Myocyte (in vitro differentiated cells): ENCODE results near the gene ZNF507. TPM values are rescaled to one million over a fixed set of nuclear protein-coding genes. Genes with fewer than 3 reads are reported as not detected.

Experiments used
- DNase-seq: peaks from one replicate; pipeline ENCODE4 v3.0.0-alpha.2; 2012; ENCODE audit warnings: low read depth
- polyA plus RNA-seq: library from polyadenylated mRNA; unstranded; fragments of >200 nt; gene quantifications from one replicate; pipeline ENCODE4 v1.2.1, GENCODE V29; 2012; ENCODE audit warnings: missing spikeins
- total RNA-seq: library from RNA; depleted of rRNA; stranded (reverse); fragments of >200 nt; gene quantifications from 2 replicates; pipeline ENCODE4 v1.2.3, GENCODE V29; 2014

Gene ZNF507
- 9.8 and 11.4 TPM in 2 replicates for total RNA-seq
- polyA plus RNA-seq, result 4.4 TPM

GRCh38 chr19:32345261-32346207 lies at the start of gene ZNF507:
Gene ZNF507 (plus strand): TSS chr19:32345610. CDS start chr19:32352831, 7,221 bp downstream.
- peak; percentile 84 for DNase-seq

DNA sequence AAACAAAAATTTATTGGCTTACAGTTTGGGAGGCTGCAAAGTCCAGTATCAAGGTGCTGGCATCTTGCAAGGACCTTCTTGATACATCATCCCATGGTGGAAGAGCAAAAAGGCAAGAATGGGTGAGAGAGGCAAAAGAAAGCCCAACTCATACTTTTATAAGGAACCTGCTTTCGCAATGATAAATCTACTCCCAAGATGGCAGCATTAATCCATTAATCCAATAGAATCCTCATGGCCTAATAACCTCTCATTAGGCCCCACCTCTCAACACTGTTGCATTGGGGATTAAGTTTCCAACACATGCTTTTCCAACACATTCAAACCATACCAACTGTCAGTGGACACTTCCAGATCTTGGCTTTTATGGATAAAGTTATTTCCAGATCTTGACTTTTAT lies 48.7 kb upstream of the ZNF507 start:
- DNase-seq, result no peak

GRCh38 chr19:32302778-32303177 lies 42.6 kb upstream of the ZNF507 start:
- no peak for DNase-seq

DNA sequence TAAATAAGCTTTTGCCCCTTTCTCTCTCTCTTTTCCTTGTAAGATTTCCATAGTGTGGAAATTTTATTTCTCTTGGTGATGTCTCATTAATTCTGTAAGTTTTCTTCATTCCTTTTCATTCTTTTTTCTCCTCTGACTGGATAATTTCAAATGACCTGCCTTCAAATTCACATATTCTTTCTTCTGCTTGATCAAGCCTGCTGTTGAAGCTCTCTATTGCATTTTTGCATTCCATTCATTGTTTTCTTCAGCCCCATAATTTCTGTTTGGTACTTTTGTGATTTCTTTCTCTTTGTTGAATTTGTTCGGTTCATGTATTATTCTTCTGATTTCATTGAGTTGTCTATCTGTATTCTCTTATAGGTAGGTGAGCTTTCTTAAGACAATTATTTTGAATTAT lies 42.2 kb upstream of the ZNF507 start:
- DNase-seq, result no peak

- no peak for DNase-seq
Measured at GRCh38 chr19:32307591-32307990, 37.8 kb upstream of the ZNF507 start.

GRCh38 chr19:32308431-32309077 lies 36.9 kb upstream of the ZNF507 start:
- DNase-seq, result no peak

DNA sequence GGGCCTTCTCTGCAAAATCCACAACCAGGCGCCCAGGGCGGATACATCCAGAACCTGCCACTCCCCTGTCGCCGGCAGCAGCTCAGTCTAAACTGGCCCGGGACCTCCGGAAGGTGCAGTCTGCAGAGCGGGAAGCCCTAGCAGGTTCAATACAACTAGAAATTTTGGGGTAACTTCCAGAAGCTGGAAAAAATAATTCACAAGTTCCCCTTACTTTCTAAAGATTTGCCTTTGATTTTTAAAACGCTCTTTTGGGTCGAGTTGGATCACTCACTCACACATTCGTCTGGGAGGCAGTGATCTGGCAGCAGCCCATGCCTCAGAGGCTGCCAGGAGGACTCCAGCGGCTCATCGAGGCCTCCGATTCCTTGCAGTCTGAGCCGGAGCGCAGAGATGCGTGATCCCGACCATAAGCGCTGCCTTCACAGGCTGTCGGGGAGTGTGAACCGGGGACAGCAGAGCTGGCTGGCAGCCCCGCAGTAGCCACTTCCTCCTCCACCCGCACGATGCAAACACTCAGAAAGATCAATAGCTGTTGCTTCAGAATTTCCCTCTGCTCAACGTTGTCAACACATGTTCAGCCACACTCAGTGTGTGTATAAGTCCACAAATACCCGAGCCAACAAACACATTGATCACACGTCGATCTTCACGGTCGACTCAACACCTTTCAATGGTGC lies 35.6 kb upstream of the ZNF507 start:
- no peak for DNase-seq

DNA sequence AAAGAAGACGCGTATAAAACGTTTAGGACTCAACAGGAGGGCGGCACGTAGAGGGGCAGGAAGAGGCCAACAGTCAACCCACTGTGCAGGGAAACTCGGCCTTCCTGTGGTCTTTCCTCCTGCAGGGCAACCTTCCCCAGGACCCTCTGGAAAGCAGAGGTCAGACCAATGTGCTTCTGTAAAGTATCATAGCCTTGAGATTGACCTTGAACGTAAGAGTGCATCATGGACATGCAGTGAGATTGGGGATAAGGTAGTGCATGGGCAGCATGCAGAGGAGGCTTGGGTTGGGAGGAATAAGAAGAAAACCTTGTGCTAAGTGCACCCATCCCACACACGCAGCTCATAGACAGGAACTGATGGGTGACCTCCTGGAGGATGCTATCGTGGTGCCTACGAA lies 34.0 kb upstream of the ZNF507 start:
- no peak for DNase-seq

- DNase-seq, result no peak
Measured at GRCh38 chr19:32313569-32314265, 31.7 kb upstream of the ZNF507 start.

DNA sequence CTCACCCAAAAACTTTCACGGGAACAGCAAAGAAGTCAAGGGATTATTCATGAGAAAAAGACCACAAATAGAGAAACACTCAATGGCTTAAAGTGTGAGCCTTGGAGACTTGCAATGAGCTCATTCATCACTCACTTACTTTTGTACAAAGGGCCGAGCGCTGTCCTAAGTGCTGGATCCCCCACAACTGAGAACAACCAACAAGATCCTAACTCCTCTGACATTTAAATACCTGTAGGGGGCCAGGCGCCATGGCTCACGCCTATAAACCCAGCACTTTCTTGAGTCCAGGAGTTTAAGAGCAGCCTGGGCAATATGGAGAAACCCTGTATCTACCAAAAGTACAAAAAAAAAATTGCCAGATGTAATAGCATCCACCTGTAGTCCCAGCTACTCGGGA lies 29.4 kb upstream of the ZNF507 start:
- DNase-seq, result no peak

DNA sequence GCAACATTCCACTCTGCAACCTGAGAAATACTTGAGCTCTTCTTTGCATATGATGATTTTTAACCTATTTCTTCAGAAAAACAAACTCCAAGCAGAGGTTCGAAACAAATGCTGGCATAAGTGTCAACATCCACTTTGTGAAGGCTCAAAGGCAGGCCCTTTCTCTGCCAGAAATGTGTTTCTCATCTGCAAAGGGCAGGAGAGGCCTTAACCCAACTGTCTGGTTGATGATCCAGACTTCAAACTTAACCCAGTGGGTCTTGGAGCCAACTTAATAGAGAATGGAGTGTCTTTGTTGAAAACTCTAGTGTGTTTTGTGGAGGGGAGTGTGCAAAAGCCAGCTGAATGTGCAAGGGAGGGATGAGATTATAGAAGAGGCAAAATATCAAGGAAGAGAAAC lies 28.3 kb upstream of the ZNF507 start:
- no peak for DNase-seq

DNA sequence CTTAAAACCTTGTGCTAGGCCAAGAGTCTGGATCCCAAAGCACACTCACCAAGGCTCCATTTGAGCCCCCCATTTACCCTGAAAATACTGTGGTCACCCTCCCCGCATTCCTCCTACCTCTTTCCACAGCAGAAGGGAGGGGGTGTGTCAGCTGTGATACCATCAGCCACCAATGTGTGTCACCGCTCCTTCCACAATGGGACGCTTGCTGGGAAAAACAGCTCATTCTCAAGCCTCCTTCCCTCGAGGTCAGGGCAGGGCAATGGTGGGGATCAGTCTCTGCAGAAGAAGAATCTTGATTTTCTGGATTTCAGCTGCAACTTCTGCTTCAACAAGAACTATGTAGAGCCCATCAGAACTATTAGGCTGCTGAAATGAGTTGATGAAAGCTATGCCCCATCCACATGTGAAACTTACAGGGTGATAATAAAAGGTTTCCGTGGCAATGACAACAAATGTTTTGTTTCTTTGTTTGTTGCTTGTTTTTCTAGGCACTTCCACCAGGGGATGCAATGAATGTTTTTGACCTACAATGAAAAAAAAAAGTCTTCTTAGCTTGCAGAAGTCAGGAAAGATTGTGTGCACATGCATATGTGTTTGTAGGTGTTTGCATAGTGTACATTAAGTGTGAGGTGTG lies 26.4 kb upstream of the ZNF507 start:
- DNase-seq, result peak; percentile 31

- DNase-seq, result peak; percentile 76
Measured at GRCh38 chr19:32322541-32322940, 22.9 kb upstream of the ZNF507 start.

DNA sequence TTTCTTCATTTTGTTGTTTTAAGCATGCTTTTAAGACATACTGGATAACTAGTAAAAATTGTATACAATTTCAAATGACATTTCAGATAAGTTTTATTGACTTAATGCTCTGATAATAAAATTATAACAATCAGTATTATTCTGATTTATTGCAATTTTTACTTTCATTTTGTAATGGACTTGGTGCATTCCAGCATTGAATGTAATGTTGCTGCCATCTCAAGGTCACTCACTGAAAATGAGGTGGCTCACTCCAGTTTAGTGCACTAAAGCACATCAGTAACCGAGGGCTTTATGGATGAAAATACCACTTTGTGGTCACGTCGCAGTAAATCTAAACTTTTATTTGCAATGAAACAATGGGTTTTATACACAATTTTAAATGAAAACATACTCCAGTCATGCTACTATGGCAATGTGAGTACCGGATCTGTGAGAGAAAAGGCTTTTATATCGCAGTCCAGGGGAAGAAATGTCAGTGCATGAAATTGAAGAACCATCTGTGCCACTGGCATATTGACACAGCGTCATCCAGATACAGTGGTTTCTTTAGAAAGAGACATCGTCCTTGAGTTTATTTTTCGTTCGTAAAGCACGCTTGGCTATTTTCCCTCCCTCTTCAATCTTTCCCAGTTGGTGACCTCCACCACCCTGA lies 20.7 kb upstream of the ZNF507 start:
- DNase-seq, result no peak

GRCh38 chr19:32330213-32330857 lies 15.1 kb upstream of the ZNF507 start:
- DNase-seq, result no peak

DNA sequence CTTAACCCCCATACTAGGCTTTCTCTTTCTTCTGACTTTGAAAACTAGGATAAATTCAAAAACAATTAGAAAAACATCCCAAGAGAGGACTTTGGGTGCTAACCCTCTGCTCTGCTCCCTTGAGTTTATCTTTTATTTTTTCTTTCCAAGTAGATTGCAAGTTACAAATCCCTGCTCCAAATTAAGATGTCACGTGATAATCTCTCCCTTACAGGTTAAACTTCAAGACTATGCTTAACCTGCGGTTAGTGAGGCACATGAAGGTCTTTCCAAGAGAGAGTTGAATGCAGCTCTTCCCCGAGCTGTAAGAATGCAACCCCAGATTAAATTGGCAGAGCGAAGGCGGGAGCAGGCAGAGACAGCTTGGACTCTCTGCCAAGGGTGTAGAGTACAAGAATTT lies 12.2 kb upstream of the ZNF507 start:
- DNase-seq, result no peak

DNA sequence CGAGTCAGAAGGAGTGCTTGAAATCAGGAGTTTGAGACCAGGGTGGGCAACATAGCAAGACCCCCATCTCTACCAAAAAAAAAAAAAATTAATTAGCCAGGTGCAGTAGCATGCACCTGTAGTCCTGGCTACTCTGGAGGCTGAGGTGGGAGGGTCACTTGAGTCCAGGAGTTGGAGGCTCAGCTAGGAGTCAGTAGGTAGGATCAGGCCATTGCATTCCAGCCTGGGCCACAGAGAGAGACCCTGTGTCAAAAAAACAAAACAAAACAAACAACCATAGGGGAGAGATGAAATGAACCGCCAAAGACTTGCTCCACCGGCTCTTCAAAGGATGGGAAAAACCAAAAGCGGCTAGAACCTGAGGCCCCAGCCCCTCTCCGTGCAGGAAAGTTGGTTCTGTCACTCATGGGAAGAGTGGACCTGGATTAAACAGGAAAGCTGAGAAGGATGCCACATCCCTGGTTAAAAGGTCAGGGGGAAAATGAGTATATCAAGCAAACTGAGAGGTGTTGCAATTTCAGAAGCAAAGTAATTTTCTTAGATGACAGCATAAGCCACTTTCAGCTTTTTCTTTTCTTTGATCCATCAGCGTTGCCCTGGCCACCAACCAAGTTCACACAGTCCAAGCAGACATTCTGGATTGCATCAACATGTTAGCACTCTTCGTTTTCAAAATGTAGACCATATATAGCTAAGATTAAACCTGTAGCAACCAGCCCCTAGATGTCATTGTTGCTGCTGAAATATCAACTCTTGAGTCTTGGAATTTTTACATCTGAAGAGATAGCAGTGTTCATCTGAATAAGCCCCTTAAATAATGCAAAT lies 8.9 kb upstream of the ZNF507 start:
- DNase-seq, result no peak

DNA sequence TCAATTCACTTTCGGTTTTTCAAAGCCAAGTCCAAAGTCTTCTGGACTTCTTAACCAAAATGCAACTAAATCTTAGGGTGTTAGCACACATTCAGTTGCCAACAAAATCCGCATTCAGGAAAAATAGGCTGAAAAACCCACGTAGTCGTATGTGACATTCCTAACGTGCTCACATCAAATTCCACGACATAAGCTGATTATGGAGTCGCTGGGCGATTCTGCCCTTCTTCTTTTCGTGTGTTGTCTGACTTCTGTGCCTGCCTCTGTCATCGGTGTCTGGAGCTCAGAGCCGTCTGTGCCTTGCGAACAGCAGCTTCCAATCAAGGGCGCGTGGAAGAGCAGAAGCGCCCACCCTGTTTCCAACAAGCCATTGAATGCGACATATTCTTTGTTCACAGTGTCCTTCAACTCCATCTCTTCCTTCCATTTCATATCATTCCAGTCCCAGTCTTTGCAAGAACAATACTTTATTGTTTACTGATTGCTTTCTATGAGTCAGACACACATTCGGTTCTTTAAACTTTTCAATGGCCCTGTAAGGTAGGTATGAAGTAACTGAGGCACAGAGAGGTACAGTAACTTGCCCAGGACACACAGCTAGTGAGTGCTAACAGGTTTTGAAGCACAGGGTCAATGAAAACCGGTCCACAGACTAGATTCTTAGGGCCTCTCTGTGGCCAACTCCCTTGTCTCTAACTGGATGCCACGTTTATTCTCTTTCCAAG lies 8.2 kb upstream of the ZNF507 start:
- DNase-seq, result no peak
